ENCODE data around the gene ANKRD44. TPM values are rescaled to one million over a fixed set of nuclear protein-coding genes. Genes with fewer than 3 reads are reported as not detected.

ANKRD44 gene
- total and polyA plus RNA-seq, 2 of the 8 experiments (the other 6 are each of a cell fraction or from before 2014, with no cell fraction given), result 1.2 to 1.3 TPM

DNA sequence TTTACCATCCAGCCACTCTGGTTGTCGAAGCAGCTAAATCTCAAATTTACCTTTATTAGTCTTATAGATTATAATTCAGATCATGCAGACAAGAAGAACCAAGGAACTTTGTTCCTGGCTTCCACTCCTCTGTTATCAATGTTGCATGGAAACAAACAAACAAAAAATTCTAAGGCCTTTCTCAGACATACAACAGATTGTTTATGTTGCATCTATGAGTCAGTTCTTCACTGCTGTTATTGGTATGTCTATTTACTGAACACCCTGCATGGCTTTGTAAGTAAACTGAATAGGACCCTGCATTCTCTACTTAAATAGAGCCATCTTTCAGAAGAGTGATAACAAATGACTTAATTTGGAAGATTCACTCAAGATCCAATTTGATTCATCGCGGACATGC, 1.6 kb upstream of the ANKRD44 start:
- Histone ChIP-seq H3K56ac (replicated peaks; ENCODE audit: insufficient read length, low read depth, low read length) (no peak overlapping the region), H3K23ac (ENCODE audit: insufficient read length) (no peak overlapping the region), H3K4ac (replicated peaks; ENCODE audit: insufficient read length, low read depth, low read length) (no peak overlapping the region), H3K36me3 (ENCODE audit: control insufficient read depth in 2 of 4, insufficient read depth in 4 of 4, low read length in 3 of 4) (no peaks in the 10 kb centered on the region), H3K4me3 (ENCODE audit: extremely low read depth in 1 of 4, insufficient read depth in 2 of 4, low read depth in 3 of 4, low read length in 4 of 4) (no peak overlapping the region), H3K27ac (ENCODE audit: low read depth, low read length) (no peak overlapping the region), H3K4me1 (replicated peaks in 1 of 4; ENCODE audit: control insufficient read depth in 3 of 4, insufficient read depth in 4 of 4, low read length in 3 of 4) (peaks cover 0 to 5% (median 3%) of the 10 kb centered on the region in 4 experiments; a peak in 4 of 7 replicates), H4K8ac (ENCODE audit: extremely low read depth, insufficient read depth, low read length) (no peak overlapping the region), H2BK5ac (ENCODE audit: low read depth, low read length) (no peak overlapping the region), H3K79me1 (ENCODE audit: low read depth, low read length) (no peaks in the 10 kb centered on the region), H3K18ac (ENCODE audit: extremely low read depth, low read length) (no peak overlapping the region), H4K5ac (ENCODE audit: insufficient read length, low read depth, low read length) (no peak overlapping the region), H3K9ac (replicated peaks in 1 of 4; ENCODE audit: extremely low read depth in 1 of 4, low read depth in 3 of 4, low read length in 3 of 4) (no peak overlapping the region), H3K14ac (ENCODE audit: insufficient read length) (no peak overlapping the region), H3K9me3 (ENCODE audit: insufficient read depth in 2 of 2, low read depth in 1 of 2, low read length in 1 of 2) (no peaks in the 10 kb centered on the region), H3K4me2 (ENCODE audit: insufficient read depth in 1 of 2, low read depth in 2 of 2, low read length in 2 of 2) (no peak overlapping the region), H3K23me2 (ENCODE audit: low read depth, low read length) (peaks cover 6% of the 10 kb centered on the region), H2AFZ (ENCODE audit: low read length) (no peak overlapping the region), H2BK12ac (ENCODE audit: low read depth, low read length) (no peak overlapping the region), H4K20me1 (replicated peaks in 1 of 2; ENCODE audit: control insufficient read depth in 1 of 2, insufficient read depth in 2 of 2, low read length in 2 of 2) (no peaks in the 10 kb centered on the region), H3K79me2 (ENCODE audit: control insufficient read depth in 1 of 2, insufficient read depth in 2 of 2, low read length in 2 of 2) (no peaks in the 10 kb centered on the region), H2BK20ac (ENCODE audit: low read length) (no peak overlapping the region), H2BK120ac (replicated peaks; ENCODE audit: low read depth, low read length) (no peak overlapping the region), H2BK15ac (ENCODE audit: low read length) (no peak overlapping the region), H4K91ac (replicated peaks; ENCODE audit: insufficient read length, low read length) (no peak overlapping the region), H3K27me3 (replicated peaks in 1 of 4; ENCODE audit: control insufficient read depth in 3 of 4, extremely low read depth in 1 of 4, insufficient read depth in 3 of 4, low read length in 3 of 4) (peaks cover 9 to 34% (median 16%) of the 10 kb centered on the region in 4 experiments), H2AK5ac (ENCODE audit: low read depth, low read length) (no peak overlapping the region)
- DNase-seq (ENCODE audit: low read depth in 1 of 2, low spot score in 2 of 2) (no peak), FAIRE-seq (no peak)
- WGBS, 2 experiments (ENCODE audit: extremely low coverage in 1 of 2, insufficient coverage in 1 of 2, insufficient read length in 1 of 2, insufficient replicate concordance in 2 of 2, low coverage in 1 of 2, low lambda C conversion rate in 2 of 2, missing lambda C conversion rate in 1 of 2), result 94% methylated on average over 3 of the region's 3 CpGs; no CpG with 5 or more reads in 1 of the 2 experiments
- CTCF ChIA-PET (ENCODE audit: partially characterized antibody), result interaction anchor here (1.0 to 3.7 kb wide), 7 partner anchors 22 to 237 kb away, joined by 3 to 17 read pairs (median 5); no protein-coding TSS in a partner anchor
- POLR2A ChIA-PET (ENCODE audit: partially characterized antibody), result interaction anchor here (1.0 kb wide), 1 partner anchor 8 kb away, joined by 3 read pairs; no protein-coding TSS in a partner anchor
- TF ChIP-seq CTBP2 (IDR thresholded peaks at IDR 0.05; ENCODE audit: borderline replicate concordance, insufficient read depth, insufficient read length, low read length) (no peak), CBX5 (IDR thresholded peaks at IDR 0.05; ENCODE audit: low read depth, low read length) (no peak), RAD21 (IDR thresholded peaks at IDR 0.05 in 1 of 2, conservative IDR thresholded peaks at IDR 0.05 in 1 of 2; ENCODE audit: low read depth in 2 of 2, low read length in 2 of 2) (no peak), GTF2F1 (IDR thresholded peaks at IDR 0.05; ENCODE audit: borderline replicate concordance, low read depth, low read length) (no peak), SP1 (IDR thresholded peaks at IDR 0.05; ENCODE audit: low read depth, low read length) (no peak), SP2 (IDR thresholded peaks at IDR 0.05; ENCODE audit: low read length) (no peak), CHD1 (IDR thresholded peaks at IDR 0.05; ENCODE audit: low read depth, low read length) (no peak), CEBPB (IDR thresholded peaks at IDR 0.05; ENCODE audit: low read depth, low read length) (no peak), BRCA1 (IDR thresholded peaks at IDR 0.05; ENCODE audit: low read depth, low read length) (no peak)
- TF ChIP-seq, protein P1, sequence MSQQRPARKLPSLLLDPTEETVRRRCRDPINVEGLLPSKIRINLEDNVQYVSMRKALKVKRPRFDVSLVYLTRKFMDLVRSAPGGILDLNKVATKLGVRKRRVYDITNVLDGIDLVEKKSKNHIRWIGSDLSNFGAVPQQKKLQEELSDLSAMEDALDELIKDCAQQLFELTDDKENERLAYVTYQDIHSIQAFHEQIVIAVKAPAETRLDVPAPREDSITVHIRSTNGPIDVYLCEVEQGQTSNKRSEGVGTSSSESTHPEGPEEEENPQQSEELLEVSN (IDR thresholded peaks at IDR 0.05), result no peak
- TF ChIP-seq, protein P2, sequence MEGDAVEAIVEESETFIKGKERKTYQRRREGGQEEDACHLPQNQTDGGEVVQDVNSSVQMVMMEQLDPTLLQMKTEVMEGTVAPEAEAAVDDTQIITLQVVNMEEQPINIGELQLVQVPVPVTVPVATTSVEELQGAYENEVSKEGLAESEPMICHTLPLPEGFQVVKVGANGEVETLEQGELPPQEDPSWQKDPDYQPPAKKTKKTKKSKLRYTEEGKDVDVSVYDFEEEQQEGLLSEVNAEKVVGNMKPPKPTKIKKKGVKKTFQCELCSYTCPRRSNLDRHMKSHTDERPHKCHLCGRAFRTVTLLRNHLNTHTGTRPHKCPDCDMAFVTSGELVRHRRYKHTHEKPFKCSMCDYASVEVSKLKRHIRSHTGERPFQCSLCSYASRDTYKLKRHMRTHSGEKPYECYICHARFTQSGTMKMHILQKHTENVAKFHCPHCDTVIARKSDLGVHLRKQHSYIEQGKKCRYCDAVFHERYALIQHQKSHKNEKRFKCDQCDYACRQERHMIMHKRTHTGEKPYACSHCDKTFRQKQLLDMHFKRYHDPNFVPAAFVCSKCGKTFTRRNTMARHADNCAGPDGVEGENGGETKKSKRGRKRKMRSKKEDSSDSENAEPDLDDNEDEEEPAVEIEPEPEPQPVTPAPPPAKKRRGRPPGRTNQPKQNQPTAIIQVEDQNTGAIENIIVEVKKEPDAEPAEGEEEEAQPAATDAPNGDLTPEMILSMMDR (IDR thresholded peaks at IDR 0.05; ENCODE audit: control extremely low read depth in 1 of 3, insufficient read depth in 1 of 3, low read depth in 1 of 3, low read length in 3 of 3), result no peak

Measured in H1 (cell line).